ENCODE data around the gene ZNF32. TPM values are rescaled to one million over a fixed set of nuclear protein-coding genes. Genes with fewer than 3 reads are reported as not detected.
A peak's percentile ranks its signal among the peaks of the same experiment; 100 is the strongest.
"Not testable (repeated sequence)": the region's sequence is repeated elsewhere in the genome, so short reads cannot be mapped to it uniquely, and the experiment has no call there.

Gene ZNF32
- polyA plus RNA-seq, 3 donors, result 58.1 to 69.5 (median 60.6) TPM

DNA sequence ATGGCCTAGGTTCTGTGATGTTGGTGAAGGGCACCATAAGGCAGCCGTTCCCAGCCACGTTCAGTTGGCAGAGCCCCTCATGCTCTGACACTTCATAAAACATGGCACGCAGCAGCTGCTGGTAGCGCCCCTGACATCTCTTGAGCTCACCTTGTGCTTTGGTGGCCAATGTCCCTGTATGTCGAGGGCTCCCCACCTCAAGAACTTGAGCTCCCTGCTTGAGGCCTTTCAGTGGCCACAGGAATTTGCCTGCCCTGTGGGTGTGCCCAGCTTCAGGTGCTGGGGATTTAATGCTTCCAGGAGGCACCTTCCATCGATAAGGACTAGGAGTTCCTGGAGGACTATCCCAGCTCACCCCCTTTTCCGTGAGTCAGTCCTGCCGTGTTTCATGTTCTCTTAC, 9.5 kb upstream of the ZNF32 start:
- no peak for DNase-seq (ENCODE audit: extremely low read depth in 1 of 11, low read depth in 9 of 11, low spot score in 4 of 11)

DNA sequence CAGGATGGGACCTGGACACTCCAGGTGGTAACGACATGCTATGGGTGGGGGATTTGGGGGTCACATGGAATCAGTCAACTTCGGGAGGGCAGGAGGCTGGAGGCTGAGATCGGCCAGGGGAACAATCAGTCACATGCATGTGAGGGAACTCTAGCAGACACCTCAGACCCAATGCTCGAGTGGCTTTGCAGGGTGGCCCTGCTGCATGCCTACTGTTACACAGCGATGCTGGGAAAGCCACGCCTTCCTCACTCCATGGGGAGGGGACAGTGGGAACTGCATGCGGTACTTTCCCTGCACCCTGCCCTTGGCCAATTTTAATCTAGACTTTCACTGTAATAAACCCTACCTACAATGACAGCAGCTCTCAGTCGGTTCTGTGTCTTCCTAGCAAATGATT, 6.6 kb upstream of the ZNF32 start:
- no peak for DNase-seq (ENCODE audit: extremely low read depth in 1 of 11, low read depth in 9 of 11, low spot score in 4 of 11)

DNA sequence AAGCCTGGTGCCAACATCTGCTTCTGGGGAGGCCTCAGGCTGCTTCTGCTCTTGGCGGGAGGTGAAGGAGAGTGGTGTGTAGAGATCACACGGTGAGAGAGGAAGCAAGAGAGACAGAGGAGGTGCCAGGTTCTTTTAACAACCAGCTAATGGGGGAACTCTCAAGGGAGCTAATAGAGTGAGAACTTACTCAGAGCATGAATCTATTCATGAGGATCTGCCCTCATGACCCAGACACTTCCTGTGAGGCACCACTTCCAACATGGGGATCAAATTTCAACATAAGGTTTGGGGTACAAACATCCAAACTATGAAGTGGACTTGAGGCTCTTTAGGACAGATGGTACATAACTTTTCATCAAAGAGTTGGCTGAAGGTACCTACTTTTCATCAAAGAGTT, 5.1 kb upstream of the ZNF32 start:
- DNase-seq (ENCODE audit: extremely low read depth in 1 of 11, low read depth in 9 of 11, low spot score in 4 of 11), result no peak

DNA sequence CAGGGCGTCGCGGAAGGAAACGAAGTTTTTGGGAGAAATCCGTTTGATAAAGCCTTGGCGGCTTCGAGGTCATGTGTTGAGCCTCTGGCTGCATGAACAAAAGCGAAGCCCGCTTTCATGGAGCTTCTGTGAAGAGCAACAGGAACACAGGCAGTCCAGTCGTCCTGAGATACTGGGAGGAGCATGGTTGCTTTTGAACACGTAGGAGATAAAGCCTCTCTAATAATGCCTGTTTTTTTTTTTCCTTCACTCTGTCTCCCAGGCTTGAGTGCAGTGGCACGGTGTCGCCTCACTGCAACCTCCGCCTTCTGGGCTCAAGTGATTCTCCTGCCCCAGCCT, 473 bp upstream of the ZNF32 start:
- DNase-seq (ENCODE audit: extremely low read depth in 1 of 11, low read depth in 9 of 11, low spot score in 4 of 11), result peak in 2 of 11 donors; percentile 33 to 49

DNA sequence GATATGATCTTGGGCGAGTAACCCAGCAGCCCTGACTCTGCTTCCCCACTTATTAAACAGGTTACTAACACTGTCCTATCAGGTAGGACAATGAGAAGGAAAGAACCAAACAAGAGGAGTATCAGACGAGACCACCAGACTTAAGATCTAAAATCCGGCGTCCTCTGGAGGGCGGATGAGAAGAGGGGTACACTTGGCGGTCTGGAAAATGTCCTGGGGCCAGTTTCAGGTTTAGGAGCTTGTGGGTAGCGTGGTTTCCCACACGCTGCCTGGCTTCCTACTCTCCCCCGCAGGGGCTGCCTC, 635 bp downstream of the ZNF32 start:
- DNase-seq (ENCODE audit: extremely low read depth in 1 of 11, low read depth in 9 of 11, low spot score in 4 of 11), result peak in 1 of 11 donors; percentile 20

DNA sequence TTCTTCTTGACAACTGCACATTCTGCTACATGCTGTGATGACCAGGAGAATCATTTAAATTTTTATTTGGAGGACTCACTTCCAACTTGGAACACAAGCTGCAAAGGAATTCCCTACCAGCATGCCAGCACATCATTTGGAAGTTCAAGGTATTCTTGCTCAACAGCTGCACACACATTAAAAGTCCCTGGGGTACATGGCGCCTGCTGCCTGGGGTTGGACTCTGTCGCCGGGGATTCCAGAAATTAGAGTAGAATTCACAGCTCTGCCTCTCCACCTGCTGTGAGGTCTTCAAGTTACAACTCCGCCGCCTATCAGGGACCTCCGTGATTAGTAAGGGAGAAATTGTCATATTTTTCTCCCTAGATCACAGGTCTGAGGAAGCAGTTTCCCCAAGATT, 1.1 kb downstream of the ZNF32 start:
- DNase-seq (ENCODE audit: extremely low read depth in 1 of 11, low read depth in 9 of 11, low spot score in 4 of 11), result no peak

DNA sequence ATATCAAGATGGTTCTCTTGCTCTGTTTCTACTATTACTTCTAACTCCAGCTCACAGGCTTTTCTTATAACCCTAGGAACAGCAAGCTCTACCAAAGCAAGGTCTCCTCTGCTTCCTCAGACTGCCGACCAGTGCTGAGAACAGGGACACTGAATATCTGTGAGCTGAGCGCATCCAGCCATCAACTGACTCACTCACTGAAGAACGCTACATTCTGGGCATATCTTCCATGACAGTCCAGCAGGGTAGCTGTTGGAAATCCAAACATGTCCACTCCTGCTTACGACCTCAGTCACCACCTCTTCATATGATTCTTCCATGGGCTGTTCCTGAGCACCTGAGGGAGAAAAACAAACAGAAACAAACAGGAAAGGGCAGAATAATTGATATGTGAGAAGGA, 2.8 kb downstream of the ZNF32 start:
- no peak for DNase-seq (ENCODE audit: extremely low read depth in 1 of 11, low read depth in 9 of 11, low spot score in 4 of 11)

DNA sequence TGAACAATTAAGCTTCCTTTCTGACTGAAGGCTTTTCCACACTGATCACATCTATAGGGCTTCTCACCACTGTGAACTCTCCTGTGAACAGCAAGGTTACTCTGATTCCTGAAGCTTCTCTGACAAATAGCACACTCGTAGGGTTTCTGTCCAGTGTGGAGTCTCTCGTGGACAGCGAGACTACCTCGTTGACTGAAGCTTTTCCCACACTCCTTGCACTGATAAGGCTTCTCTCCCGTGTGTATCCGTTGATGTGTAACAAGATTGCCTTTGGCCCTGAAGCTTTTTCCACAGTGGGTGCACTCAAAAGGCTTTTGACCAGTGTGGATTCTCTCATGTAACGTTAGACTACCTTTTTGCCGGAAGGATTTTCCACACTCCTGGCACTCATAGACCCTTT, 4.4 kb downstream of the ZNF32 start:
- DNase-seq (ENCODE audit: extremely low read depth in 1 of 11, low read depth in 9 of 11, low spot score in 4 of 11), result no peak

DNA sequence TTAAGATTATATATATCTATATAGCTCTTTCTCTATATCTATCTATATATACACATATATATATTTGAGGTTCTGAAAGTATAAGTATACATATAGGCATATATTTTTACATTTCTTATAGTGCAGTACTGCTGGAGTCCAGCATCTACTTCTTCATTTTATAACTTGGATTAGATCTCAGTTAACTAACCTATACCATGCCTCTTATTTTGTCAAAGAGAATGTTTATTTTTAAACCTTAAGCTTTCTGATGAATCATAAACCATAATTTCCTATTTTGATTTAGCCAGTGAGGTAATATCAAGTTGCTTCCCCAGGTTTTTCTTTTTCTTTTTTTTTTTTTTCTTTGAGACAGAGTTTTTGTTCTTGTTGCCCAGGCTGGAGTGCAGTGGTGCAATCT, 8.1 kb downstream of the ZNF32 start:
- DNase-seq (ENCODE audit: extremely low read depth in 1 of 11, low read depth in 9 of 11, low spot score in 4 of 11), result no peak

DNA sequence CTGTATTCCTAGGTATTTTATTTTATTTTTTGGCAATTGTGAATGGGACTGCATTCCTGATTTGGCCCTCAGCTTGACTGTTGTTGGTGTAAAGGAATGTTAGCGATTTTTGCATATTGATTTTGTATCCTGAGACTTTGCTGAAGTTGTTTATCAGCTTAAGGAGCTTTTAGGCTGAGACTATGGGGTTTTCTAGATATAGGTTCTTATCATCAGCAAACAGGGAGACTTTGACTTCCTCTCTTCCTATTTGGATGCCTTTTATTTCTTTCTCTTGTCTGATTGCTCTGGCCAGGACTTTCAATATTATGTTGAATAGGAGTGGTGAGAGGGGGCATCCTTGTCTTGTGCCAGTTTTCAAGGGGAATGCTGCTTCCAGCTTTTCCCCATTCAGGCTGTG, 12.9 kb downstream of the ZNF32 start:
- not testable (repeated sequence) for DNase-seq (ENCODE audit: extremely low read depth in 1 of 11, low read depth in 9 of 11, low spot score in 4 of 11)

DNA sequence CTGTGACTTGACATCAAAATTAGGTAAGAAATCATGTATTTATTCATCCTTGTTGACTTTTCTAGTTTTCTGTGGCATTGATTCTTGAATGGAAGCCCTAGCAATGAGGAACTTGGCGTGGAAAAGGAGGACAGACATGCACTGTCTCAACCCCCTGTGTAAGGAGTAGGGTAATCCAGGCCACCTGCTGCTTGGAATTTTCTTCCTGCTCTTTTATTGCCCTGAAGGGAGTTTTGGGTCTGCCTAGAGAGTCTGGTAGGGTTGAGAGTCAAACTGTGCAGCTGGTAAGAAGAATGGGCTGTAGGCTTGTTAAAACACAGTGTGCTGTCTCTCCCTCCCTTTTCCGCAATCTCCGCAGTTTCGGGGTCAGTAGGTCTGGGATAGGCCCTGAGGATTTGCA, 19.7 kb downstream of the ZNF32 start:
- no peak for DNase-seq (ENCODE audit: extremely low read depth in 1 of 11, low read depth in 9 of 11, low spot score in 4 of 11)

DNA sequence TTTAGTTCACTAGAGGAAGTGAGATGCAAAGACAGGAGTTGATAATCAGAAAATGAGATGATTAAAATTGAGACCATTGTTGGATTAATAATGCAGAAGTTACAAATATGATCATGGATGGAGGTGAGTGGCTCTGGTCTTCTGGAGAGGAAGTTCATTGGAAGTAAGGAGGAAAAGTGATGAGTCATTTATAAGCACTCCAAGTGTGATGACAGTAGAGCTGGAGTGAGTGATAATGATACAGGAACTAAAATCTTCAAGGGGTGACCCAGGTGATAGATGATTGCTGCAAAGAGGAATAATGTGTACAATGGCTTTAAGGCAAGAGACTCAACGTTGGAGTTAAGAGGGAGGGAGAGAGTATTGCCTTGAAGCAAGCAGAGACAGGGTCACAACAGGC, 20.7 kb downstream of the ZNF32 start:
- no peak for DNase-seq (ENCODE audit: extremely low read depth in 1 of 11, low read depth in 9 of 11, low spot score in 4 of 11)

DNA sequence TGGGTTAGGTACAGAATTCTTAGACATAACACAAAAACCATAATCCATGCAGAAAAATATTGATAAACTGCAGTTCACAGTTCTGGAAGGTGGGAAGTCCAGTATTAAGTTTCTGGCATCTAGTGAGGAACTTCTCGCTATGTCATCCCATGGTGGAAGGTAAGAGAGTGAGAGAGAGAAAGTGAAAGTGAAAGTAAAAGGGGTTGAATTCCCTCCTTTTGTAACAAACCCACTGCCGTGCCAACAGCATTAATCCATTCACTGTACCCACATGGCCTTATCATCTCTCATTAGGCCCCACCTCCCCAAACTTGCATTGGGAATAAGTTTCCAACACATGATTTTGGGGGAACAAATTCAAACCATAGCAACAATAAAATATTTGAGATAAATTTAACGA, 25.3 kb downstream of the ZNF32 start:
- DNase-seq (ENCODE audit: extremely low read depth in 1 of 11, low read depth in 9 of 11, low spot score in 4 of 11), result peak in 1 of 11 donors; percentile 18

DNA sequence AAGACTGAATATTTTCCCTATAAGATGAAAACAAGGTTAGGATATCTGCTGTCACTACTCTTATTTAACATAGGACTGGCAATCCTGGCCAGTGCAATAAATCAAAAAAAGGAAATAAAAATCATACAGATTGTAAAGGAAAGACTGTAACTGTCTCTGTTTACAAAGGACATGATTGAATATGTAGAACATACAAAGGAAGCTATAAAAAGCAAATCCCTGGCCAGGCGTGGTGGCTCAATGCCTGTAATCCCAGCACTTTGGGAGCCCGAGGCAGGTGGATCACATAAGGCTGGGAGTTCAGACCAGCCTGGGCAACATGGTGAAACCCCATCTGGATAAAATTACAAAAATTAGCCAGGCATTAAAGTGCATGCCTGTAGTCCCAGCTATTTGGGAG, 26.6 kb downstream of the ZNF32 start:
- no peak for DNase-seq (ENCODE audit: extremely low read depth in 1 of 11, low read depth in 9 of 11, low spot score in 4 of 11)

DNA sequence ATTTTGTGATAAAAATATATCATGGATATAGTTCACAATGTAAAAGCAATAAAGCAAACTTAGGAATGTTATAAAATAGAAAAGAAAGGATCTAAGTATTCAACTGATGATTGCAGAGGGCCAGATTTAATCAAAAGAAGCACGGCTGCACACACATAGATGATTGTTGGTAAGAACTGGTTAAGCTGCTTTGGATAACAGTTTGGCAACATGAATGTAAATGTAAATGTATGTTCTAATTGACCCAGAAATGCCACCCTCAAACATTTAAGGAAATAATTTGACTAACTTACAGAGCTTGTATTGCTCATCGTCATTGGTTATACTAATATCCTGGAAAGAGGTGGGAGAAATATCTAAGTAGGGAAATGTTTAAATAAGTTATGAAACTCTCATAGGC, 29.3 kb downstream of the ZNF32 start:
- no peak for DNase-seq (ENCODE audit: extremely low read depth in 1 of 11, low read depth in 9 of 11, low spot score in 4 of 11)

DNA sequence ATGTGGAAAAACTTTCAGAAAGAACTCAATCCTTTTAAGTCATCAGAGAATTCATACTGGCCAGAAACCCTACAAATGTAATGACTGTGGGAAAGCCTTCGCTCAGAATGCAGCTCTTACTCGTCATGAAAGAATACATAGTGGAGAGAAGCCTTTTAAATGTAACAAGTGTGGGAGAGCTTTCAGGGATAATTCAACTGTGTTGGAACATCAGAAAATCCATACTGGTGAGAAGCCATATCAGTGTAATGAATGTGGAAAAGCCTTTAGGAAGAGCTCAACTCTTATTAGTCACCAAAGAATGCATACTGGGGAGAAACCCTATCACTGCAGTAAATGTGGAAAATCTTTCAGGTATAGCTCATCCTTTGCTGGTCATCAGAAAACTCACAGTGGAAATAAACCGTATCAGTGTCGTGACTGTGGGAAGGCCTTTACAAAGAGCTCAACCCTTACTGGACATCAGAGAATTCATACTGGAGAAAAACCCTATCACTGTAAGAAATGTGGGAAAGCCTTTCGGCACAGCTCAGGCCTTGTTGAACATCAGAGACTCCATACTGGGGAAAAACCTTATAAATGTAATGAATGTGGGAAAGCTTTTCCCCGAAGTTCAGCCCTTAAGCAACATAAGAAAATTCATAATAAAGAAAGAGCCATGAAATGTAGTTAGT, 31.8 kb downstream of the ZNF32 start:
- no peak for DNase-seq (ENCODE audit: extremely low read depth in 1 of 11, low read depth in 9 of 11, low spot score in 4 of 11)

DNA sequence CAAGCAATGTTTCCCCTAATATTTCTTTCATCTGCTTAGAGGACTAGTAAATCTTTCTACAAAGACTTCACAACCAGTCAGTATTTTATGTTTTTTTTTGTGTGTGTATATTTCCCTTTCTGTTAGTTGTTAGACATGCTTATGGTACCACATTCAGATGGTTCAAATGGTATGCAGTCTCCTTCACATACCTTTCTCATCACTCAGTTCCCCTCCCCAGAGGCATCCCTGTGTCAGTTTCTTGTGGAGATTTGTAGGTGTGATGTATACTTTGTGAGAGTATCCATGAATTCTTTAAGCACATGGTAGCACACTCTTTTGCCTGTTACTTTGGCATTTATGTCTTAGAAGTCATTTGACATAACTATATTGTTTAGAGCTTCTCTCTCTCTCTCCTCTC, 38.0 kb downstream of the ZNF32 start:
- DNase-seq (ENCODE audit: extremely low read depth in 1 of 11, low read depth in 9 of 11, low spot score in 4 of 11), result no peak

DNA sequence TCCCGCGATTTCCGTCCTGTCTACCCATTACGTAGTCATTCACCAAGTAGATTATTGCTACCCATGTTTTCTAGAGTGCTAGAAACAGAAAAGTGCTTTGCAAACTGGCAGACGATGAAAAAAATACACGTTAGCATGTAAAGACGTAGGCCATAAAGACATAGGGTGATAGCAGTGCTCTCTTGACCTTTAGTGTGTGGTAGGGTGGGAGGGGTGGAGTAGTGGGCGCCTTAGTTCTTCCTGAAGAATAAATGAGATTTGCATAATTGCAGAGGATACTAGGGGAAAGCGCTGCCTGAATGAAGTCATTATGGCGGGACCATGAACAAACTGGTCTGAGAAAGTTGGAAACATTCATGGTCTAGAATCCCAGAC, 41.5 kb downstream of the ZNF32 start:
- no peak for DNase-seq (ENCODE audit: extremely low read depth in 1 of 11, low read depth in 9 of 11, low spot score in 4 of 11)

DNA sequence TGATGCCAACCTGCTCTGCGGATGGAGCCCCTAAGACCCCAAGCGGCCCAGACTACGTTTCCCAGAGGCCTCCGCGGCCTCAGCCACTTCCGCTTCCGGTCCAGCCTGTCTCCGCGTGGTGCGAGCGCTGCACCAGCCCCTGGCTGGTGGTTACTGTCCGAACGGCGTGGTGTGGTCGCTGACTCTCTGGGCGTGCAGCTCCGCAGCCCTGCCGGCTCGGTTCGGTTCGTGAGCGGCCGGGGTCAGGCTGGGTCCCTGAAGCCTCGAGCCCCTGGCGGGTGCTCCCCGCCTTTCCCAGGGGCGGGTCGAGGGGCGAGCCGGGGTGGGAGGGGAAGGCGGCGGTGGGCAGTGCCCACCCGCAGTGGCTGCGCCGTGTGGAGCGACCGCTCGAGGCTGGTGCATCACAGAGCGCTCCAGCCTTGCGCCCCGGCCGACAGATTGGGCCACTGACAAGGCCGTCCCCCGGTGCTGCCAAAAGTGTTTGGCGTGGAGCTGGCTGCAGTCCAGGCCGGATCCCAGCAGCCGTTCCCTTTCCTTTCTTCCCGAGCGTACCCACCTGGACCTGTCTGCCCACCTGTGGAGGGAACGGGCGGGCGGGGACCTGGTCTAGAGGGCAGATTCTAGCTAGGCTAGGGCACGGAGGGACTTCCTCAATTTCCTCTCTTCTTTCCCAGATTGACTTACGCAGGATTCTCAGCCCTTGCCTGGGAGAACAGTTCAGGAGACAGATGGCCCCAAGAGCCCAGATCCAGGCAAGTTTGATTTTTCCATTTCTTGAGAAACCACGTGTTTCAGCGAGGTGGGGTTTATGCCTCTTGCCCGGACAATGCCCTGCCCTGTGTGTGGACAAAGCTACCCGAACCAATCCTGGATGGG, 42.1 kb downstream of the ZNF32 start, which contains the start of gene ZNF485:
TSS of gene ZNF485 (plus strand) at position 116 of the 876 bp plus-strand sequence. CDS start at position 729, 613 bp downstream.
- peak in 9 of 11 donors; percentile 47 to 70 (median 62) for DNase-seq (ENCODE audit: extremely low read depth in 1 of 11, low read depth in 9 of 11, low spot score in 4 of 11)

DNA sequence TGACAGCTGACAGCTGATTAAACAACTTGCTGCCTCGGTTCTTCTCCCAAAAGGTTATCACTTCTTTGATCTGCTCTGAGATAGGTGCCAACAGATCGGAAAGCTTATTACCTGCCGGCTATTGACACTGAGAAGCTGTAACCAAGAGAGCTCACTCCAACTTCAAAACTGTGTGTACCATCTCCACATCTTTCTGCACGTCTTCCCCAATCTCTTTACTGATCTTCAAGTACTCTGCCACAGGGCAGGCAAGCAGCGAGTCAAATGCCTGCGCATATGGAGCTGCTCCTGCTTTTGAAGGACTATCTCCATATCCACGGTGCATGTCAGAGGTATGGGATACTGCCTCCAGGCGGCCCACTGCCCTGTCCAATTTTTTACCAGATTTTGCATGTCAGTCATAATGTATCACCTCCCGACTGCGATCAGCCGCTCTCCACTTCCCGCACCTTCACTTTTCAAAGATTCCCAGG, 42.8 kb downstream of the ZNF32 start:
- DNase-seq (ENCODE audit: extremely low read depth in 1 of 11, low read depth in 9 of 11, low spot score in 4 of 11), result no peak

DNA sequence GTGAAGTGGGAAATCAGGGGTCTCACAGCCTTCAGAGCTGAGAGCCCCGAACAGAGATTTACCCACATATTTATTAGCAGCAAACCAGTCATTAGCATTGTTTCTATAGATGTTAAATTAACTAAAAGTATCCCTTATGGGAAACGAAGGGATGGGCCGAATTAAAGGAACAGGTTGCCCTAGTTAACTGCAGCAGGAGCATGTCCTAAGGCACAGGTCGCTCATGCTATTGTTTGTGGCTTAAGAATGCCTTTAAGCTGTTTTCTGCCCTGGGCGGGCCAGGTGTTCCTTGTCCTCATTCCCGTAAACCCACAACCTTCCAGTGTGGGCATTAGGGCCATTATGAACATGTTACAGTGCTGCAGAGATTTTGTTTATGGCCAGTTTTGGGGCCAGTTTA, 47.1 kb downstream of the ZNF32 start:
- DNase-seq (ENCODE audit: extremely low read depth in 1 of 11, low read depth in 9 of 11, low spot score in 4 of 11), result not testable (repeated sequence)
